Stimulated activated CD8-positive, alpha-beta memory T cell treated with anti-CD3 and anti-CD28 coated beads, Interleukin-4, amount 100 ng/mL, for 4 hours (primary cell): ENCODE results near the gene FMR1.

Source experiments
- DNase-seq, 2 donors: peaks; one replicate each; pipeline ENCODE4 v3.0.0-alpha.2; 2020; ENCODE audit warnings: low read depth in 2 of 2, low spot score in 1 of 2

Gene FMR1

DNA sequence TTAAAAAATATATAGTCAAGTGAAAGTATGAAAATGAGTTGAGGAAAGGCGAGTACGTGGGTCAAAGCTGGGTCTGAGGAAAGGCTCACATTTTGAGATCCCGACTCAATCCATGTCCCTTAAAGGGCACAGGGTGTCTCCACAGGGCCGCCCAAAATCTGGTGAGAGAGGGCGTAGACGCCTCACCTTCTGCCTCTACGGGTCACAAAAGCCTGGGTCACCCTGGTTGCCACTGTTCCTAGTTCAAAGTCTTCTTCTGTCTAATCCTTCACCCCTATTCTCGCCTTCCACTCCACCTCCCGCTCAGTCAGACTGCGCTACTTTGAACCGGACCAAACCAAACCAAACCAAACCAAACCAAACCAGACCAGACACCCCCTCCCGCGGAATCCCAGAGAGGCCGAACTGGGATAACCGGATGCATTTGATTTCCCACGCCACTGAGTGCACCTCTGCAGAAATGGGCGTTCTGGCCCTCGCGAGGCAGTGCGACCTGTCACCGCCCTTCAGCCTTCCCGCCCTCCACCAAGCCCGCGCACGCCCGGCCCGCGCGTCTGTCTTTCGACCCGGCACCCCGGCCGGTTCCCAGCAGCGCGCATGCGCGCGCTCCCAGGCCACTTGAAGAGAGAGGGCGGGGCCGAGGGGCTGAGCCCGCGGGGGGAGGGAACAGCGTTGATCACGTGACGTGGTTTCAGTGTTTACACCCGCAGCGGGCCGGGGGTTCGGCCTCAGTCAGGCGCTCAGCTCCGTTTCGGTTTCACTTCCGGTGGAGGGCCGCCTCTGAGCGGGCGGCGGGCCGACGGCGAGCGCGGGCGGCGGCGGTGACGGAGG, at the start of gene FMR1:
TSS of gene FMR1 (plus strand) at position 728 of the 831 bp plus-strand sequence. CDS start 261 bp downstream, outside the sequence.
- peak; percentile 84 to 88 for DNase-seq

- DNase-seq, result no peak
Measured at GRCh38 chrX:147875866-147876596, 35.7 kb upstream of the FMR1 start.

GRCh38 chrX:147876849-147877646, 34.7 kb upstream of the FMR1 start:
- no peak for DNase-seq

GRCh38 chrX:147877726-147878125, 34.0 kb upstream of the FMR1 start:
- no peak for DNase-seq

DNA sequence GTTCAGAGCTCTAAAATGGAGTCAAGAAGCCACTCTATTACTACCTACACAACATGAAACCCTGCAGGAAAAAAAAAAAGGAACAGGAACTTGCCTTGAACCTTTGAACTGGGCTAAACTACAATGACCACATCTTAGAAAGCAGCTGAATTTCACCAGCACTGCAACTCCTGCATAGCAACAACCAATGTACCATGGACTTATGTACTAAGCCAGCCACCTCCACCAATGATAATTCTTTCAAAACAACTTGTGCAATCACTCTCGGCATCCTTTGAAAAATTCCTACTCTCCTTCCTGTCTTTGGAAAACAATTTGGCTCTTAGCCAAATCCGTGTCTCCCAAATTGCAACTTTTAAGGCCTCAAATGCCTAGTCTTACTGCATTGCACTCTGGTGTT, 26.8 kb upstream of the FMR1 start:
- DNase-seq, result no peak

DNA sequence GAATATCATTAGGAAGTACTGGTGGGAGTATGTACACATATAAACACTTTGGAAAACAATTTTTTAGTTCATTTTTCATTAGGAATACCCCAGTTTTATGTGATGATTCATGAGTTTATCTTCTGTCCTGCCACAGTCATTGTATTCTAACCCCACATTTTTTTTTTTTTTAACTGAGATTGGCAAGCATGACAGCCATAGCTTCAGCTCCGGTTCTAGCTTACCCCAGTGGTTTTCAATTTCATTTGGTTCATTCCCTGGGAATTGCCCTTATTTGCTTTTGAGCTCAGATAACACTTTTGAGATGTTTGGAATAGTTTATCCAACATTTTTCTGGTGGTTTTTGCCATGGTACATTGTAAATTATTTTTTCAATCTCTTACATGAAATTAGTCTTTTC, 21.0 kb upstream of the FMR1 start:
- no peak for DNase-seq

GRCh38 chrX:147891896-147892295, 19.8 kb upstream of the FMR1 start:
- DNase-seq, result no peak

- no peak for DNase-seq
Measured at GRCh38 chrX:147893741-147894140, 18.0 kb upstream of the FMR1 start.

- no peak for DNase-seq
Measured at GRCh38 chrX:147894366-147894963, 17.3 kb upstream of the FMR1 start.

DNA sequence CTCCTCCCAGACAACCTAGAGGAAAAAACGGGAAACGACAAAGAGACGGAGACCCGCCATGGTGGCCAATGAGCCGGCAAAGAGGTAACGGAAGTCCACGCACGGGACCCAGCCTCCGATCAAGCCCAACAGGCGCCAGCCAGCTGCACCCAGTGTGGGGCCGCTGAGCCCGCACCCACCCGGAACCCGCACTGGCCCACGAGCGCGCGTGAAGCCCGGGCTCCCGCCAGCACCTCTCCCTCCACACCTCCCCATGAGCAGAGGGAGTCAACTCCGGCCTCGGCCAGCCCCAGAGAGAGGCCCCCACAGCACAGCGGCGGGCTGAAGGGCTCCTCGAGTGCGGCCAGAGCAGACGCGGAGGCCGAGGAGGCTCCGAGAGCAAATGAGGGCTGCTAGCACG, 14.6 kb upstream of the FMR1 start:
- DNase-seq, result no peak

DNA sequence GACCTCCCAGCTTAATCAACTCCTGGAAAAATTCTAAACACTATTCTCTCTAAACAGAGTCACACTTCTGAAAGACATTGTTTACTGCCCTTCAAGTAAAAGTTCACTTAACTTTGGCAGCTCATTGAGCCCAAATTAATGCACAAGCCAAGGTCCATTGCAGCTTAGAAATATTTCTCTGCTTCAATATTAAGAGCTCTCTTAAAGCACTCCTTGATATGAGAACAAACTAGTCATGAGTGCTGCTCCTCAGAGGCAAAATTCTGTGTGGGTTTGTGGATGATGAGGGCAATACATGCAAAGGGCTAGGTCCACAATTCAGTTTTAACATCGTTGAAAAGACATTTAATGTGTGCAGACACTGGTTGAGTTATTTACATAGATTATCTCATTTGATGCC, 12.8 kb upstream of the FMR1 start:
- DNase-seq, result no peak

GRCh38 chrX:147899379-147900114, 12.2 kb upstream of the FMR1 start:
- no peak for DNase-seq

- DNase-seq, result no peak
Measured at GRCh38 chrX:147900349-147900748, 11.4 kb upstream of the FMR1 start.

GRCh38 chrX:147901461-147902126, 10.1 kb upstream of the FMR1 start:
- no peak for DNase-seq

GRCh38 chrX:147902270-147902669, 9.4 kb upstream of the FMR1 start:
- no peak for DNase-seq

DNA sequence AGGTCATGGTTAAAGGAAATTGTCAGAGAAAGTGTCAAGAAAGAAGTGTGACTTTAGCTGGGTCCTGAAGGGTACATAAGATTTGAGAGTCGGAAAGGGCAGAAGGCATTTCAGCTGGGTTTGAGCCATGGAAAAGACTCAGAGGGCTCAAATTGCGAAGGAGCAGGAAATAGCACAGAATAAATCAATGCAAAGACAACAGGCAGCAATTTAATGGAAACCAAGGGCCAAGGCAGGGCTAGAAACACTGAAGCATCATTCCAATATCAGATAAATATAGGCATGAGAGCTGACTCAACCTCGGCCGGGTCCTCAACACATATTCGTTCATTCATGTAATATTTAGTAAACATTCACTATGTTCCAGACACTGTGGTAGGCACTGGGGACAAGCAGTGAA, 3.6 kb upstream of the FMR1 start:
- DNase-seq, result no peak

DNA sequence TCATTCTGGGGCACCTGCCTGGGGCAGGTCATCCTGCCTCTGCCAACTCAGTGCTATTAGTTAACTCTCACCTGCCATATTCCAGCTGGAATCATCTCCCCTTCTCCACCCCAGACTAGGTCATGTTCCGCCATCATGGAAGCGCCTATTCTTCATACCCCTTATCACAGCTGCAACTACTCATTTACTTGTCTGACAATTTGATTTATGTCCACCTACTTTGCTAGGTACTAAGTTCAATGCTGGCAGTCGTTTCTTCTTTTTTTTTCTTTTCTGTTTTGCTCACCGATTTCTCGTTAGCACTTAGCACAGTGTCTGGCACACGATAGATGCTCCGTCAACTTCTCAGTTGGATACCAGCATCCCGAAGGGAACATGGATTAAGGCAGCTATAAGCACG, 1.1 kb upstream of the FMR1 start:
- no peak for DNase-seq

DNA sequence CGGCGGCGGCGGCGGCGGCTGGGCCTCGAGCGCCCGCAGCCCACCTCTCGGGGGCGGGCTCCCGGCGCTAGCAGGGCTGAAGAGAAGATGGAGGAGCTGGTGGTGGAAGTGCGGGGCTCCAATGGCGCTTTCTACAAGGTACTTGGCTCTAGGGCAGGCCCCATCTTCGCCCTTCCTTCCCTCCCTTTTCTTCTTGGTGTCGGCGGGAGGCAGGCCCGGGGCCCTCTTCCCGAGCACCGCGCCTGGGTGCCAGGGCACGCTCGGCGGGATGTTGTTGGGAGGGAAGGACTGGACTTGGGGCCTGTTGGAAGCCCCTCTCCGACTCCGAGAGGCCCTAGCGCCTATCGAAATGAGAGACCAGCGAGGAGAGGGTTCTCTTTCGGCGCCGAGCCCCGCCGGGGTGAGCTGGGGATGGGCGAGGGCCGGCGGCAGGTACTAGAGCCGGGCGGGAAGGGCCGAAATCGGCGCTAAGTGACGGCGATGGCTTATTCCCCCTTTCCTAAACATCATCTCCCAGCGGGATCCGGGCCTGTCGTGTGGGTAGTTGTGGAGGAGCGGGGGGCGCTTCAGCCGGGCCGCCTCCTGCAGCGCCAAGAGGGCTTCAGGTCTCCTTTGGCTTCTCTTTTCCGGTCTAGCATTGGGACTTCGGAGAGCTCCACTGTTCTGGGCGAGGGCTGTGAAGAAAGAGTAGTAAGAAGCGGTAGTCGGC, 528 bp downstream of the FMR1 start:
- no peak for DNase-seq

DNA sequence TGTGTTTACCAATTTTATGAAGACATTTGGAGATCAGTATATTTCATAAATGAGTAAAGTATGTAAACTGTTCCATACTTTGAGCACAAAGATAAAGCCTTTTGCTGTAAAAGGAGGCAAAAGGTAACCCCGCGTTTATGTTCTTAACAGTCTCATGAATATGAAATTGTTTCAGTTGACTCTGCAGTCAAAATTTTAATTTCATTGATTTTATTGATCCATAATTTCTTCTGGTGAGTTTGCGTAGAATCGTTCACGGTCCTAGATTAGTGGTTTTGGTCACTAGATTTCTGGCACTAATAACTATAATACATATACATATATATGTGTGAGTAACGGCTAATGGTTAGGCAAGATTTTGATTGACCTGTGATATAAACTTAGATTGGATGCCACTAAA, 1.9 kb downstream of the FMR1 start:
- DNase-seq, result no peak
